ENCODE measurements around the gene TBC1D10A.

- TF ChIP-seq EZH2 (IDR thresholded peaks at IDR 0.05) (no peak), FOXP2 (optimal IDR thresholded peaks at IDR 0.05; ENCODE audit: control extremely low read depth, extremely low read length, insufficient read depth) (no peak)
Observed at GRCh38 chr22:30310881-30311771, 15.6 kb downstream of the TBC1D10A start.
